ENCODE results near the gene SFXN3. TPM values are rescaled to one million over a fixed set of nuclear protein-coding genes. Genes with fewer than 3 reads are reported as not detected.

The SFXN3 gene
- total and polyA plus RNA-seq, 2 of the 13 experiments (the other 11 are each of a cell fraction or from before 2014, with no cell fraction given): 16.8 to 71.5 TPM

DNA sequence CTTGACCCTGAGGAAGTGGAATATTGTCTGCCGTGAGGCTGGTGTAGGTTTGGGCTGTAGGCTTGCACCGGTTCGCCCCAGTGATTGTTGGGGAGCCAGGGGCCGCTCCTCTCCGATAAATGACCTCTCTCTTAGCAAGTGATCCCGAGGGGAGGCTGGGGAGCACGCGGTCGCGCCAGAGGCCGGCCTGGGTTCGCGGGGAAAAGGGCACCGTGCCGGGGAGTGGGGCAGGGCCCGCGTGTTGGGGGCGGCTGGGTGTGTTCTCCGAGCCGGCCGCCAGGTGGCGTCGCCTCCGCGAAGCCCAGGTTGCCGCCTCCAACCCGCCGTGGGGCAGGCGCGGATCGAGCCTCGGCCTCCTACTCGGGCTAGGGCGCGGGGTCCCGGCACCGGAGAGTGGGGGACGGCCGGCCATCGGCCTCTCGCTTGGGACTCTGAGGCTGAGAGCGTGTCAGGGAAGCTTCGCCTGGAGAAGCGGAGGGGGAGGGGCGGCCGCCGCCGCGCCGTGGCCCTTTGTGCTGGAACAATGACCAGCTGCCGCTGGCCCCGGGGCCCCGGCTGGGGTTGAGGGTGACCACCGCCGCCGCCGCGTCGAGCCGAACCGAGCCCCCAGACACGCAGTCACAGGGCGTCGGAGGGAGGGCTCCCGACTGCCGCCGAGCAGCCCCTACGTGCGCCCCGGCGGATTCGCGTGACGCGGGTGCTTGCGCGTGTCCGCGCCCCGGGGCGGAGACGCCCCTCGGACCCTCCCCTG lies 31.9 kb upstream of the SFXN3 start (continued):
- TF ChIP-seq GMEB1 (CRISPR knock-in tag; IDR thresholded peaks at IDR 0.05; ENCODE audit: borderline replicate concordance) (peak; percentile 57), ZNF547 (CRISPR knock-in tag; IDR thresholded peaks at IDR 0.05) (no peak), ZNF562 (CRISPR knock-in tag; IDR thresholded peaks at IDR 0.05; ENCODE audit: borderline replicate concordance) (no peak), ZEB1 (IDR thresholded peaks at IDR 0.05; ENCODE audit: insufficient replicate concordance, low read depth) (no peak), ZBTB8A (CRISPR knock-in tag; IDR thresholded peaks at IDR 0.05; ENCODE audit: borderline replicate concordance, low read depth) (no peak), ZNF558 (CRISPR knock-in tag; IDR thresholded peaks at IDR 0.05; ENCODE audit: borderline replicate concordance) (no peak), KLF6 (CRISPR knock-in tag; IDR thresholded peaks at IDR 0.05) (0 out of 2 replicates have a peak, but pooled peaks have one; percentile 55), ZNF781 (CRISPR knock-in tag; IDR thresholded peaks at IDR 0.05; ENCODE audit: borderline replicate concordance, not compliant biosample characterization) (no peak), NR1H2 (CRISPR knock-in tag; IDR thresholded peaks at IDR 0.05; ENCODE audit: borderline replicate concordance, low read depth) (0 out of 2 replicates have a peak, but pooled peaks have one; percentile 33), HES4 (CRISPR knock-in tag; IDR thresholded peaks at IDR 0.05; ENCODE audit: borderline replicate concordance) (no peak; the same call in 1 of the 2 replicates), ZSCAN21 (CRISPR knock-in tag; IDR thresholded peaks at IDR 0.05; ENCODE audit: borderline replicate concordance) (no peak; the same call in 1 of the 2 replicates), PCBP1 (IDR thresholded peaks at IDR 0.05; ENCODE audit: borderline replicate concordance, low read depth, low read length) (no peak), NR3C1 (CRISPR knock-in tag; IDR thresholded peaks at IDR 0.05) (no peak), TEAD2 (CRISPR knock-in tag; IDR thresholded peaks at IDR 0.05) (no peak), HOXA5 (CRISPR knock-in tag; IDR thresholded peaks at IDR 0.05) (peak; percentile 45; the same call in 1 of the 2 replicates), ZNF713 (CRISPR knock-in tag; IDR thresholded peaks at IDR 0.05) (no peak), ZNF724P (CRISPR knock-in tag; IDR thresholded peaks at IDR 0.05; ENCODE audit: borderline replicate concordance) (no peak; the same call in 1 of the 2 replicates)
- TF ChIP-seq, protein P1, sequence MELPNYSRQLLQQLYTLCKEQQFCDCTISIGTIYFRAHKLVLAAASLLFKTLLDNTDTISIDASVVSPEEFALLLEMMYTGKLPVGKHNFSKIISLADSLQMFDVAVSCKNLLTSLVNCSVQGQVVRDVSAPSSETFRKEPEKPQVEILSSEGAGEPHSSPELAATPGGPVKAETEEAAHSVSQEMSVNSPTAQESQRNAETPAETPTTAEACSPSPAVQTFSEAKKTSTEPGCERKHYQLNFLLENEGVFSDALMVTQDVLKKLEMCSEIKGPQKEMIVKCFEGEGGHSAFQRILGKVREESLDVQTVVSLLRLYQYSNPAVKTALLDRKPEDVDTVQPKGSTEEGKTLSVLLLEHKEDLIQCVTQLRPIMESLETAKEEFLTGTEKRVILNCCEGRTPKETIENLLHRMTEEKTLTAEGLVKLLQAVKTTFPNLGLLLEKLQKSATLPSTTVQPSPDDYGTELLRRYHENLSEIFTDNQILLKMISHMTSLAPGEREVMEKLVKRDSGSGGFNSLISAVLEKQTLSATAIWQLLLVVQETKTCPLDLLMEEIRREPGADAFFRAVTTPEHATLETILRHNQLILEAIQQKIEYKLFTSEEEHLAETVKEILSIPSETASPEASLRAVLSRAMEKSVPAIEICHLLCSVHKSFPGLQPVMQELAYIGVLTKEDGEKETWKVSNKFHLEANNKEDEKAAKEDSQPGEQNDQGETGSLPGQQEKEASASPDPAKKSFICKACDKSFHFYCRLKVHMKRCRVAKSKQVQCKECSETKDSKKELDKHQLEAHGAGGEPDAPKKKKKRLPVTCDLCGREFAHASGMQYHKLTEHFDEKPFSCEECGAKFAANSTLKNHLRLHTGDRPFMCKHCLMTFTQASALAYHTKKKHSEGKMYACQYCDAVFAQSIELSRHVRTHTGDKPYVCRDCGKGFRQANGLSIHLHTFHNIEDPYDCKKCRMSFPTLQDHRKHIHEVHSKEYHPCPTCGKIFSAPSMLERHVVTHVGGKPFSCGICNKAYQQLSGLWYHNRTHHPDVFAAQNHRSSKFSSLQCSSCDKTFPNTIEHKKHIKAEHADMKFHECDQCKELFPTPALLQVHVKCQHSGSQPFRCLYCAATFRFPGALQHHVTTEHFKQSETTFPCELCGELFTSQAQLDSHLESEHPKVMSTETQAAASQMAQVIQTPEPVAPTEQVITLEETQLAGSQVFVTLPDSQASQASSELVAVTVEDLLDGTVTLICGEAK (IDR thresholded peaks at IDR 0.05): no peak
- TF ChIP-seq, protein P1 (CRISPR knock-in tag; IDR thresholded peaks at IDR 0.05): peak; percentile 29; the same call in 1 of the 2 replicates
